Stimulated activated CD8-positive, alpha-beta memory T cell treated with anti-CD3 and anti-CD28 coated beads, Interleukin-7, amount 100 ng/mL, for 48 hours (primary cell): ENCODE results near the gene EVI5.
"Not testable (repeated sequence)": the region's sequence is repeated elsewhere in the genome, so short reads cannot be mapped to it uniquely, and the experiment has no call there.

Experiments
- DNase-seq, 2 donors: peaks; one replicate each; pipeline ENCODE4 v3.0.0-alpha.2; 2020; ENCODE audit warnings: low read depth in 1 of 2; ENCODE audit errors: extremely low read depth in 1 of 2

EVI5 gene

GRCh38 chr1:92698932-92699331 is 86.0 kb downstream of the EVI5 start:
- no peak for DNase-seq

- DNase-seq, result no peak
Observed at GRCh38 chr1:92695104-92695503, 89.8 kb downstream of the EVI5 start.

- DNase-seq, result no peak
Observed at GRCh38 chr1:92691925-92692324, 93.0 kb downstream of the EVI5 start.

GRCh38 chr1:92690212-92690906 is 94.5 kb downstream of the EVI5 start:
- DNase-seq, result no peak

- DNase-seq, result no peak
Observed at GRCh38 chr1:92679980-92680379, 104.9 kb downstream of the EVI5 start.

- no peak for DNase-seq
Observed at GRCh38 chr1:92663775-92664174, 121.1 kb downstream of the EVI5 start.

- no peak for DNase-seq
Observed at GRCh38 chr1:92662048-92662447, 122.9 kb downstream of the EVI5 start.

GRCh38 chr1:92657701-92658100 is 127.2 kb downstream of the EVI5 start:
- no peak for DNase-seq

GRCh38 chr1:92655197-92655801 is 129.6 kb downstream of the EVI5 start:
- DNase-seq, result no peak

- DNase-seq, result no peak
Observed at GRCh38 chr1:92653605-92654381, 131.1 kb downstream of the EVI5 start.

GRCh38 chr1:92640686-92641085 is 144.2 kb downstream of the EVI5 start:
- not testable (repeated sequence) for DNase-seq

- DNase-seq, result no peak
Observed at GRCh38 chr1:92638498-92638897, 146.4 kb downstream of the EVI5 start.

GRCh38 chr1:92635203-92635602 is 149.7 kb downstream of the EVI5 start:
- not testable (repeated sequence) for DNase-seq

GRCh38 chr1:92623187-92623778 is 161.6 kb downstream of the EVI5 start:
- DNase-seq, result no peak

GRCh38 chr1:92619466-92620189 is 165.3 kb downstream of the EVI5 start:
- DNase-seq, result peak in 1 of 2 donors; percentile 10

- no peak for DNase-seq
Observed at GRCh38 chr1:92601044-92601443, 183.9 kb downstream of the EVI5 start.

GRCh38 chr1:92599184-92599583 is 185.7 kb downstream of the EVI5 start:
- DNase-seq, result no peak

- DNase-seq, result not testable (repeated sequence)
Observed at GRCh38 chr1:92589361-92589760, 195.5 kb downstream of the EVI5 start.

- DNase-seq, result peak in 1 of 2 donors; percentile 43
Observed at GRCh38 chr1:92587445-92587844, 197.5 kb downstream of the EVI5 start.

GRCh38 chr1:92585831-92586230 is 199.1 kb downstream of the EVI5 start:
- DNase-seq, result no peak

- DNase-seq, result not testable (repeated sequence)
Observed at GRCh38 chr1:92584810-92585209, 200.1 kb downstream of the EVI5 start.
